SK-N-SH treated with all-trans-retinoic acid at 6 μM for 48 hours (cell line): Measurements from ENCODE around the gene ROPN1L.

ENCODE experiments used
- ATAC-seq: fragments of 200-7000 bp; cut with Tn5 transposase; 3 replicates; pipeline ENCODE4 v1.9.1; 2020; ENCODE audit warnings: mild to moderate bottlenecking, moderate library complexity
- ARNTL ChIP-seq: fragments of 450-650 bp; formaldehyde crosslinking; IDR thresholded peaks from 2 replicates; pipeline ENCODE4 v1.5.0; 2020; ENCODE audit warnings: low read depth, mild to moderate bottlenecking, moderate library complexity, borderline replicate concordance
- CSDC2 ChIP-seq: fragments of 250-450 bp; sonication (Bioruptor Pico); IDR thresholded peaks from 2 replicates; pipeline ENCODE4 v1.5.0; 2020; ENCODE audit warnings: mild to moderate bottlenecking, moderate library complexity
- ESRRG ChIP-seq: fragments of 250-450 bp; sonication (Bioruptor Pico); IDR thresholded peaks from 2 replicates; pipeline ENCODE4 v1.6.1; 2021; ENCODE audit warnings: mild to moderate bottlenecking
- GLIS3 ChIP-seq: fragments of 250-450 bp; sonication (Bioruptor Pico); IDR thresholded peaks from 2 replicates; pipeline ENCODE4 v1.5.0; 2020; ENCODE audit warnings: mild to moderate bottlenecking, moderate library complexity
- ISL1 ChIP-seq: fragments of 250-450 bp; sonication (Bioruptor Pico); IDR thresholded peaks from 2 replicates; pipeline ENCODE4 v2.1.2; 2022; ENCODE audit warnings: mild to moderate bottlenecking, moderate library complexity
- OSR1 ChIP-seq: fragments of 250-450 bp; sonication (Bioruptor Pico); IDR thresholded peaks from 2 replicates; pipeline ENCODE4 v1.8.0; 2022; ENCODE audit warnings: moderate library complexity, mild to moderate bottlenecking, inconsistent platforms
- PPARA ChIP-seq: fragments of 250-450 bp; sonication (Bioruptor Pico); IDR thresholded peaks from 2 replicates; pipeline ENCODE4 v1.5.0; 2020; ENCODE audit warnings: mild to moderate bottlenecking, borderline replicate concordance
- RARB ChIP-seq: fragments of 250-450 bp; sonication (Bioruptor Pico); IDR thresholded peaks from 2 replicates; pipeline ENCODE4 v1.8.0; 2021; ENCODE audit warnings: mild to moderate bottlenecking, moderate library complexity
- SNAI2 ChIP-seq: fragments of 250-450 bp; sonication (Bioruptor Pico); IDR thresholded peaks from 2 replicates; pipeline ENCODE4 v1.5.0; 2020; ENCODE audit warnings: mild to moderate bottlenecking, moderate library complexity
- TCF4 ChIP-seq: fragments of 250-450 bp; sonication (Bioruptor Pico); IDR thresholded peaks from 2 replicates; pipeline ENCODE4 v1.8.0; 2021; ENCODE audit warnings: mild to moderate bottlenecking, moderate library complexity, borderline replicate concordance
- TOX ChIP-seq: fragments of 250-450 bp; sonication (Bioruptor Pico); IDR thresholded peaks from 2 replicates; pipeline ENCODE4 v1.8.0; 2021; ENCODE audit warnings: mild to moderate bottlenecking, moderate library complexity, borderline replicate concordance
- ZC3H10 ChIP-seq: fragments of 250-450 bp; sonication (Bioruptor Pico); IDR thresholded peaks from 2 replicates; pipeline ENCODE4 v1.5.1; 2021; ENCODE audit warnings: mild to moderate bottlenecking, moderate library complexity
- ZFP3 ChIP-seq: fragments of 250-450 bp; sonication (Bioruptor Pico); IDR thresholded peaks from 2 replicates; pipeline ENCODE4 v1.5.0; 2020; ENCODE audit warnings: mild to moderate bottlenecking, moderate library complexity
- ZFP30 ChIP-seq: fragments of 450-650 bp; formaldehyde crosslinking; IDR thresholded peaks from 2 replicates; pipeline ENCODE4 v1.5.0; 2022; ENCODE audit warnings: mild to moderate bottlenecking, moderate library complexity
- ZNF565 ChIP-seq: fragments of 450-650 bp; formaldehyde crosslinking; conservative IDR thresholded peaks from 2 replicates; pipeline ENCODE4 v1.5.0; 2020; ENCODE audit warnings: low read depth, mild to moderate bottlenecking, moderate library complexity
- ZNF70 ChIP-seq: fragments of 450-650 bp; formaldehyde crosslinking; IDR thresholded peaks from 2 replicates; pipeline ENCODE4 v1.5.0; 2020; ENCODE audit warnings: mild to moderate bottlenecking, moderate library complexity
- ZNF8 ChIP-seq: fragments of 450-650 bp; formaldehyde crosslinking; IDR thresholded peaks from 2 replicates; pipeline ENCODE4 v1.5.0; 2020; ENCODE audit warnings: mild to moderate bottlenecking, moderate library complexity
- TF ChIP-seq, protein P1 (sequence below): fragments of 250-450 bp; sonication (Bioruptor Pico); IDR thresholded peaks from 2 replicates; pipeline ENCODE4 v1.8.0; 2020; ENCODE audit warnings: mild to moderate bottlenecking, moderate library complexity, borderline replicate concordance
- TF ChIP-seq, protein P2 (sequence below): fragments of 250-450 bp; sonication (Bioruptor Pico); IDR thresholded peaks from 2 replicates; pipeline ENCODE4 v1.5.1; 2021; ENCODE audit warnings: mild to moderate bottlenecking, moderate library complexity
- TF ChIP-seq, protein P3 (sequence below): fragments of 250-450 bp; sonication (Bioruptor Pico); IDR thresholded peaks from 2 replicates; pipeline ENCODE4 v1.8.0; 2021; ENCODE audit warnings: low read depth, mild to moderate bottlenecking, moderate library complexity, borderline replicate concordance
- TF ChIP-seq, protein P4 (sequence below): fragments of 250-450 bp; sonication (Bioruptor Pico); IDR thresholded peaks from 2 replicates; pipeline ENCODE4 v1.5.1; 2020; ENCODE audit warnings: low read depth, mild to moderate bottlenecking, moderate library complexity

Gene ROPN1L

DNA sequence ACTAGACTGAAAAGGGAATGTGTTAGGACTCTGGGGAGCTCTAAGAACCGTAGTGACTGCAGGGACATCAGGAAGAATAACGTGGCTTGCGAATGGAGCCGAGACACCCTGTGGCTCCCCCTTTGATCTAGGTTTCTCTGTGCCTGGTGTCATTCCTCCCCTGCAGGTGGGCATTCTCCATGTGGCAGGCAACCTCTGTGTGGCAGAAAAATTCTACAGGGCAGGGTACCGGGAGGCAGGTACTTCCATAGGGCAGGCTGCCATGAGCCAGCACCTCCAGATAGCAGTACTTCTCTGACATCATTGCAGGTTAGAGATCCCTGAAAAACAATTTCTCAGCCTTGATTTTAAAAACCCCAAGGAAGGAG is 43.1 kb downstream of the ROPN1L start:
- TF ChIP-seq SNAI2, result no peak
- TF ChIP-seq ZNF8, result no peak
- TF ChIP-seq, protein P1, sequence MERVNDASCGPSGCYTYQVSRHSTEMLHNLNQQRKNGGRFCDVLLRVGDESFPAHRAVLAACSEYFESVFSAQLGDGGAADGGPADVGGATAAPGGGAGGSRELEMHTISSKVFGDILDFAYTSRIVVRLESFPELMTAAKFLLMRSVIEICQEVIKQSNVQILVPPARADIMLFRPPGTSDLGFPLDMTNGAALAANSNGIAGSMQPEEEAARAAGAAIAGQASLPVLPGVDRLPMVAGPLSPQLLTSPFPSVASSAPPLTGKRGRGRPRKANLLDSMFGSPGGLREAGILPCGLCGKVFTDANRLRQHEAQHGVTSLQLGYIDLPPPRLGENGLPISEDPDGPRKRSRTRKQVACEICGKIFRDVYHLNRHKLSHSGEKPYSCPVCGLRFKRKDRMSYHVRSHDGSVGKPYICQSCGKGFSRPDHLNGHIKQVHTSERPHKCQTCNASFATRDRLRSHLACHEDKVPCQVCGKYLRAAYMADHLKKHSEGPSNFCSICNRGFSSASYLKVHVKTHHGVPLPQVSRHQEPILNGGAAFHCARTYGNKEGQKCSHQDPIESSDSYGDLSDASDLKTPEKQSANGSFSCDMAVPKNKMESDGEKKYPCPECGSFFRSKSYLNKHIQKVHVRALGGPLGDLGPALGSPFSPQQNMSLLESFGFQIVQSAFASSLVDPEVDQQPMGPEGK, result no peak
- no peak for TF ChIP-seq TCF4 (CRISPR knock-in tag)
- TF ChIP-seq PPARA (CRISPR knock-in tag), result no peak
- TF ChIP-seq, protein P2, sequence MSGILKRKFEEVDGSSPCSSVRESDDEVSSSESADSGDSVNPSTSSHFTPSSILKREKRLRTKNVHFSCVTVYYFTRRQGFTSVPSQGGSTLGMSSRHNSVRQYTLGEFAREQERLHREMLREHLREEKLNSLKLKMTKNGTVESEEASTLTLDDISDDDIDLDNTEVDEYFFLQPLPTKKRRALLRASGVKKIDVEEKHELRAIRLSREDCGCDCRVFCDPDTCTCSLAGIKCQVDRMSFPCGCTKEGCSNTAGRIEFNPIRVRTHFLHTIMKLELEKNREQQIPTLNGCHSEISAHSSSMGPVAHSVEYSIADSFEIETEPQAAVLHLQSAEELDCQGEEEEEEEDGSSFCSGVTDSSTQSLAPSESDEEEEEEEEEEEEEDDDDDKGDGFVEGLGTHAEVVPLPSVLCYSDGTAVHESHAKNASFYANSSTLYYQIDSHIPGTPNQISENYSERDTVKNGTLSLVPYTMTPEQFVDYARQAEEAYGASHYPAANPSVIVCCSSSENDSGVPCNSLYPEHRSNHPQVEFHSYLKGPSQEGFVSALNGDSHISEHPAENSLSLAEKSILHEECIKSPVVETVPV (CRISPR knock-in tag), result no peak
- TF ChIP-seq ISL1 (CRISPR knock-in tag), result no peak
- no peak for ATAC-seq

DNA sequence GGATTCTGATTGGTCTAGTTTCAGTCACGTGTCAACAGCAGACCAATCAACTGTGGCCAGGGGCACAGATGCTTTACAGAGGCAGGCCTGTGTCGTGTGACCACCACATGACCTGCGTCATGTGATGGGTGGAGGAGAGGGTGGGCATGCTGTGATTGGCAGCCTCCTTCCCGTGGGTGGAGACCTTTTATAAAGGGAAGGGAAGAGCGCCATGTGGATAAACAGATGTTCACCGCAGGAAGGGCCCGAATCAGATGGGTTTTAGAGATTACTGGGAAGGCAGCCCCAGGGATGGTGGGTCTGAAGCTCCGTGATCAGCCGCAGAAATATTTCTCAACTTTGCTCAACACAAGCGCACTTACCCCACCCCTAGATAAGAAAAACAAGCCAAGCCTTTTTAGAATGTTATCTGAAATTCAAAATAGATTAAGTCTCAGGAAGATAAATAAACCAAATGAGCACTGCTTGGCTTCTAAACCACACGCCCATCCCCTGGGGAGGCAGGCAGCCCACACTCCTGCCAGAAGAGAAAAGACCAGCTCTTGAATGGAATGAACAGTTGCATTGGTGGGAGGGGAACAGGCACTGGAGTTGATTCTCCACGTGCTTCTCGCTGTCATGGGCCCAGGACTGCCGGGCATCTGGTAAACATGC is 43.6 kb downstream of the ROPN1L start:
- peak; percentile 71; the same call in 2 of the 3 replicates for ATAC-seq
- TF ChIP-seq TCF4 (CRISPR knock-in tag) (peak; percentile 70; the same call in 1 of the 2 replicates), ESRRG (CRISPR knock-in tag) (no peak)
- TF ChIP-seq, all 23 proteins: peak for 1

DNA sequence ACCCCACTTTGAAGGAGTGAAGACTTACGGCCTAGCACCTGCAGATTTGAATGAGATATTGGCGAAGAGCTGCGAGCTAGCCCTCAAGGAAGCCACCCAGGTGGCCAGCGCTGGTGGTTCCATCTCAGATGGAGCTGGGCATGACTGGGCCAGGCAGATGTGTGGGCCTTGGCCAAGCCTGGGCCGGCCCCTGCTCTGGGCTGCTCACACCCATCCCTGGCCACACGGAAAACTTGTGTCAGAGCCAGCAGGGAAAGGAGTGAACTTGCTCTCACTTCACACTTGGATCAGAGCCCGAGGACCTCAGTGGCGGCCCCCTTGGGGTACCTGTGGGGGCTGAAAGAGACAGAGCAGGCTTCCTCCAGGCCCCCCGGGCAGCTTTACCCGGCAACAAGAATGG is 44.2 kb downstream of the ROPN1L start:
- TF ChIP-seq TOX (CRISPR knock-in tag) (no peak), PPARA (CRISPR knock-in tag) (no peak), OSR1 (CRISPR knock-in tag) (no peak), SNAI2 (no peak), ARNTL (CRISPR knock-in tag) (no peak), ZNF70 (CRISPR knock-in tag) (no peak), ZFP30 (CRISPR knock-in tag) (no peak), RARB (CRISPR knock-in tag) (no peak), TCF4 (CRISPR knock-in tag) (no peak), ZC3H10 (CRISPR knock-in tag) (no peak), ZNF565 (no peak)
- TF ChIP-seq, protein P2 (CRISPR knock-in tag), result no peak
- no peak for ATAC-seq

DNA sequence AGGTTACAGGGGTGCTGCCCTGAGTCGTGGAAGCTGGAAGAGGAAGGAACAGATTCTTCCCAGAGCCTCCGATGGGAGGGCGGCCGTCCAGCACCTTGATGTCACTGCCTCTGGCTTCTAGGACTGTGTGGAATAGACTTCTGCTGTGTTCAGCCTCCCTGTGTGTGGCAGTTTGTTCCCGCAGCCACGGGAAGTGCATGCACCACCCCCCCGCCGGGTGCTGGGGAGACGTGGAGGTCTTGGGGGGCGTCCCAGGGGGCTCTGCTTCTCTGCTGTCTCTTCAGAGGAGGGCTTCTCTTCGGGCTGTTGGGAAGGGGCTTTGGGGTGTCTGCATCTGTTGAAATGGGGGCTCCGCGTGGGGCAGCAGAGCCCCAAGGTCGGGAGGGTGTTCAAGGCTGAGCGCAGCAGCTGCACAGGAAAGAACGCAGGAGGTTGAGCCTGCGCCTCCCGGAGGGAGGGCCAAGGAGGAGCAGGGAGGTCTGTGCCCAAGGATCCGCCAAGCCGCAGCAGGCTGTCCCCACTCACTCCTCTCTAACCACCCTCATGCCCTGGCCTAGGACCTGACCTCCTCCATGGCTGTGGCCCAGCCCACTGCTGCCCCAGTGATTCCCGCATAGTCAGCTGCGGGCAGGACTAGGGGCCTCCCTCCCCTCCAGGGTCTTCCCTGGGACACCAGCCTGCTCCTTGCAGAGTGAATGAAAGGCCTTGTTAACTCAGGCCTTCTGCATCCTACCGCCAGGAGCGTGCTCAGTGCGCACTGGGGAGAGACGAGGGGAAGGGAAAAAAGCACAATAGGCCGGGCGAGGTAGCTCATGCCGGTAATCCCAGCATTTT is 45.0 kb downstream of the ROPN1L start:
- TF ChIP-seq, protein P3, sequence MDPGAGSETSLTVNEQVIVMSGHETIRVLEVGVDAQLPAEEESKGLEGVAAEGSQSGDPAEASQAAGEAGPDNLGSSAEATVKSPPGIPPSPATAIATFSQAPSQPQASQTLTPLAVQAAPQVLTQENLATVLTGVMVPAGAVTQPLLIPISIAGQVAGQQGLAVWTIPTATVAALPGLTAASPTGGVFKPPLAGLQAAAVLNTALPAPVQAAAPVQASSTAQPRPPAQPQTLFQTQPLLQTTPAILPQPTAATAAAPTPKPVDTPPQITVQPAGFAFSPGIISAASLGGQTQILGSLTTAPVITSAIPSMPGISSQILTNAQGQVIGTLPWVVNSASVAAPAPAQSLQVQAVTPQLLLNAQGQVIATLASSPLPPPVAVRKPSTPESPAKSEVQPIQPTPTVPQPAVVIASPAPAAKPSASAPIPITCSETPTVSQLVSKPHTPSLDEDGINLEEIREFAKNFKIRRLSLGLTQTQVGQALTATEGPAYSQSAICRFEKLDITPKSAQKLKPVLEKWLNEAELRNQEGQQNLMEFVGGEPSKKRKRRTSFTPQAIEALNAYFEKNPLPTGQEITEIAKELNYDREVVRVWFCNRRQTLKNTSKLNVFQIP (CRISPR knock-in tag), result no peak
- TF ChIP-seq CSDC2 (CRISPR knock-in tag) (no peak), ZFP3 (no peak), ZNF70 (CRISPR knock-in tag) (no peak)
- no peak for ATAC-seq

DNA sequence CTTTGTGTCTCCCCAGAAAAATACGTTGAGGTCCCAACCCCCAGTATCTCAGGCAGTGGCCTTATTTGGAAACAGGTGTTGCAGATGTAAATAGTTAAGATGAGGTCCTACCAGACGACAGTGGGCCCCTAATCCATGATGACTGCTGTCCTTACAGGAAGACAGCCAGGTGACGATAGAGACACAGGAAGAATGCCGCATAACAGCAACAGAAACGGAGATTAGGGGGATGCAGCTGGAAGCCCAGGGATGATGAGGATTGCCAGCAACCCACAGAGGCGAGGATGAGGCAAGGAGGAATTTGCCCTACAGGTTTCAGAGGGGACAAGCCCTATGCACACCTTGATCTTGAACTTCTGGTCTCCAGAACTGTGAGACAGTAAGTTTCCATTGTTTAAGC is 46.5 kb downstream of the ROPN1L start:
- no peak for ATAC-seq
- TF ChIP-seq, protein P3 (CRISPR knock-in tag), result no peak
- TF ChIP-seq, protein P4, sequence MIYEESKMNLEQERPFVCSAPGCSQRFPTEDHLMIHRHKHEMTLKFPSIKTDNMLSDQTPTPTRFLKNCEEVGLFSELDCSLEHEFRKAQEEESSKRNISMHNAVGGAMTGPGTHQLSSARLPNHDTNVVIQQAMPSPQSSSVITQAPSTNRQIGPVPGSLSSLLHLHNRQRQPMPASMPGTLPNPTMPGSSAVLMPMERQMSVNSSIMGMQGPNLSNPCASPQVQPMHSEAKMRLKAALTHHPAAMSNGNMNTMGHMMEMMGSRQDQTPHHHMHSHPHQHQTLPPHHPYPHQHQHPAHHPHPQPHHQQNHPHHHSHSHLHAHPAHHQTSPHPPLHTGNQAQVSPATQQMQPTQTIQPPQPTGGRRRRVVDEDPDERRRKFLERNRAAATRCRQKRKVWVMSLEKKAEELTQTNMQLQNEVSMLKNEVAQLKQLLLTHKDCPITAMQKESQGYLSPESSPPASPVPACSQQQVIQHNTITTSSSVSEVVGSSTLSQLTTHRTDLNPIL (CRISPR knock-in tag), result no peak
- TF ChIP-seq ZNF70 (CRISPR knock-in tag) (no peak), GLIS3 (CRISPR knock-in tag) (no peak), ZFP3 (no peak)
